H1 (cell line): Measurements from ENCODE around the gene CXorf49B. TPM values are rescaled to one million over a fixed set of nuclear protein-coding genes. Genes with fewer than 3 reads are reported as not detected.
"Not testable (repeated sequence)": the region's sequence is repeated elsewhere in the genome, so short reads cannot be mapped to it uniquely, and the experiment has no call there.

Source experiments
- CTCF ChIA-PET: fragments of 300-600 bp; sonication (Branson Sonifier 250); formaldehyde crosslinking; loops from one replicate; lab custom pipeline; 2021; ENCODE audit not compliant: partially characterized antibody; lab: Charles Lee
- POLR2A ChIA-PET: fragments of 300-600 bp; sonication (Branson Sonifier 250); formaldehyde crosslinking; loops from one replicate; lab custom pipeline; 2021; ENCODE audit warnings: inconsistent platforms; ENCODE audit not compliant: partially characterized antibody; lab: Charles Lee
- DNase-seq, 2 experiments: peaks; one replicate each; pipeline versions ENCODE4 v3.0.0 to v3.0.0-alpha.2; 2010 to 2022; ENCODE audit warnings: low spot score in 2 of 2, low read depth in 1 of 2, mixed read lengths in 1 of 2
- FAIRE-seq: peaks from 2 replicates; lab custom pipeline; 2011; peaks lifted over from hg19 to GRCh38; lab: Jason Lieb, UNC
- H2AFZ ChIP-seq: 2 replicates; pipeline ENCODE4 v1.8.1; 2012; ENCODE audit warnings: low read length, inconsistent platforms
- H2AK5ac ChIP-seq: 2 replicates; pipeline ENCODE4 v1.6.1; 2013; ENCODE audit warnings: low read depth, low read length
- H2BK120ac ChIP-seq: replicated peaks from 2 replicates; pipeline ENCODE3; 2013; ENCODE audit warnings: low read depth, low read length, inconsistent platforms
- H2BK12ac ChIP-seq: 2 replicates; pipeline ENCODE4 v1.6.1; 2013; ENCODE audit warnings: low read depth, low read length
- H2BK15ac ChIP-seq: 2 replicates; pipeline ENCODE4 v1.6.1; 2013; ENCODE audit warnings: low read length
- H2BK20ac ChIP-seq: 2 replicates; pipeline ENCODE4 v1.6.1; 2013; ENCODE audit warnings: low read length
- H2BK5ac ChIP-seq: 2 replicates; pipeline ENCODE4 v1.6.1; 2013; ENCODE audit warnings: low read depth, low read length
- H3K14ac ChIP-seq: 2 replicates; pipeline ENCODE4 v1.6.1; 2013; ENCODE audit warnings: inconsistent platforms; ENCODE audit not compliant: insufficient read length
- H3K18ac ChIP-seq: 2 replicates; pipeline ENCODE4 v1.6.1; 2013; ENCODE audit warnings: low read length; ENCODE audit errors: extremely low read depth
- H3K23ac ChIP-seq: 2 replicates; pipeline ENCODE4 v1.6.1; 2013; ENCODE audit warnings: inconsistent platforms; ENCODE audit not compliant: insufficient read length
- H3K23me2 ChIP-seq: 2 replicates; pipeline ENCODE4 v1.6.1; 2013; ENCODE audit warnings: low read depth, low read length
- H3K27ac ChIP-seq: 2 replicates; pipeline ENCODE4 v1.6.1; 2011; ENCODE audit warnings: low read depth, low read length, inconsistent platforms
- H3K27me3 ChIP-seq, 4 experiments: replicated peaks in 1 of 4; 1 replicate in 1 of 4; 2 replicates in 3 of 4; pipeline versions ENCODE4 v1.6.1 to v1.8.1; 2011 to 2013; ENCODE audit warnings: low read length in 3 of 4, mild to moderate bottlenecking in 3 of 4, inconsistent platforms in 2 of 4, mixed read lengths in 2 of 4, moderate library complexity in 1 of 4; ENCODE audit not compliant: control insufficient read depth in 3 of 4, insufficient read depth in 3 of 4; ENCODE audit errors: extremely low read depth in 1 of 4
- H3K36me3 ChIP-seq, 4 experiments: 2 replicates each; pipeline versions ENCODE4 v1.6.1 to v1.8.1; 2011 to 2013; ENCODE audit warnings: mild to moderate bottlenecking in 4 of 4, low read length in 3 of 4, moderate library complexity in 2 of 4, control low read depth in 1 of 4, inconsistent platforms in 1 of 4; ENCODE audit not compliant: insufficient read depth in 4 of 4, control insufficient read depth in 2 of 4
- H3K4ac ChIP-seq: replicated peaks from 2 replicates; pipeline ENCODE3; 2013; ENCODE audit warnings: low read length, low read depth, mixed read lengths, inconsistent platforms; ENCODE audit not compliant: insufficient read length
- H3K4me1 ChIP-seq, 4 experiments: replicated peaks in 1 of 4; 1 replicate in 1 of 4; 2 replicates in 3 of 4; pipeline versions ENCODE4 v1.6.1 to v1.8.1; 2011 to 2013; ENCODE audit warnings: low read length in 3 of 4, inconsistent platforms in 2 of 4, mixed read lengths in 1 of 4; ENCODE audit not compliant: insufficient read depth in 4 of 4, control insufficient read depth in 3 of 4
- H3K4me2 ChIP-seq, 2 experiments: 2 replicates each; pipeline versions ENCODE4 v1.6.1 to v1.8.1; 2011 to 2013; ENCODE audit warnings: low read depth in 2 of 2, low read length in 2 of 2, control low read depth in 1 of 2, inconsistent platforms in 1 of 2, mild to moderate bottlenecking in 1 of 2; ENCODE audit not compliant: insufficient read depth in 1 of 2
- H3K4me3 ChIP-seq, 4 experiments: fragments of 200-600, 300-600 bp in 1 of 4; sonication (generic), shearing (Covaris generic), sonication (Bioruptor Twin) in 1 of 4; 2 replicates each; pipeline versions ENCODE4 v1.5.1 to v1.8.1; 2011 to 2016; ENCODE audit warnings: low read length in 4 of 4, low read depth in 3 of 4, control low read depth in 2 of 4, inconsistent platforms in 2 of 4, mild to moderate bottlenecking in 2 of 4, mixed read lengths in 1 of 4, moderate library complexity in 1 of 4; ENCODE audit not compliant: insufficient read depth in 2 of 4; ENCODE audit errors: extremely low read depth in 1 of 4
- H3K56ac ChIP-seq: replicated peaks from 2 replicates; pipeline ENCODE3; 2013; ENCODE audit warnings: low read depth, mild to moderate bottlenecking, mixed read lengths, low read length, inconsistent platforms; ENCODE audit not compliant: insufficient read length
- H3K79me1 ChIP-seq: 2 replicates; pipeline ENCODE4 v1.6.1; 2013; ENCODE audit warnings: low read depth, low read length, control low read depth
- H3K79me2 ChIP-seq, 2 experiments: 2 replicates each; pipeline versions ENCODE4 v1.6.1 to v1.8.1; 2012 to 2013; ENCODE audit warnings: low read length in 2 of 2, mild to moderate bottlenecking in 2 of 2, inconsistent platforms in 1 of 2; ENCODE audit not compliant: insufficient read depth in 2 of 2, control insufficient read depth in 1 of 2
- H3K9ac ChIP-seq, 4 experiments: replicated peaks in 1 of 4; 1 replicate in 1 of 4; 2 replicates in 3 of 4; pipeline versions ENCODE4 v1.6.1 to v1.8.1; 2011 to 2013; ENCODE audit warnings: low read depth in 3 of 4, low read length in 3 of 4, control low read depth in 2 of 4, mild to moderate bottlenecking in 2 of 4, moderate library complexity in 2 of 4, inconsistent platforms in 1 of 4; ENCODE audit errors: extremely low read depth in 1 of 4
- H3K9me3 ChIP-seq, 2 experiments: 2 replicates each; pipeline versions ENCODE4 v1.6.1 to v1.8.1; 2012 to 2013; ENCODE audit warnings: mild to moderate bottlenecking in 2 of 2, moderate library complexity in 2 of 2, control low read depth in 1 of 2, inconsistent platforms in 1 of 2, low read depth in 1 of 2, low read length in 1 of 2, mixed read lengths in 1 of 2; ENCODE audit not compliant: insufficient read depth in 2 of 2
- H4K20me1 ChIP-seq, 2 experiments: replicated peaks in 1 of 2; 2 replicates each; pipeline versions ENCODE3 to v1.8.1; 2011 to 2013; ENCODE audit warnings: inconsistent platforms in 2 of 2, low read length in 2 of 2, mild to moderate bottlenecking in 1 of 2; ENCODE audit not compliant: insufficient read depth in 2 of 2, control insufficient read depth in 1 of 2
- H4K5ac ChIP-seq: 2 replicates; pipeline ENCODE4 v1.6.1; 2013; ENCODE audit warnings: low read length, low read depth, mixed read lengths, inconsistent platforms; ENCODE audit not compliant: insufficient read length
- H4K8ac ChIP-seq: 2 replicates; pipeline ENCODE4 v1.8.0; 2013; ENCODE audit warnings: mild to moderate bottlenecking, moderate library complexity, low read length, inconsistent platforms; ENCODE audit not compliant: insufficient read depth; ENCODE audit errors: extremely low read depth
- H4K91ac ChIP-seq: replicated peaks from 2 replicates; pipeline ENCODE3; 2013; ENCODE audit warnings: low read length, mixed read lengths, inconsistent platforms; ENCODE audit not compliant: insufficient read length
- WGBS, 2 experiments: shearing (Covaris generic) in 1 of 2; methylation state at CpG; one replicate each; pipeline versions ENCODE4 v1.1.6 to v1.1.7; 2013 to 2015; ENCODE audit warnings: low lambda C conversion rate in 2 of 2, mixed read lengths in 2 of 2, inconsistent platforms in 1 of 2, low coverage in 1 of 2, missing lambda C conversion rate in 1 of 2; ENCODE audit not compliant: insufficient replicate concordance in 2 of 2, insufficient coverage in 1 of 2, insufficient read length in 1 of 2; ENCODE audit errors: extremely low coverage in 1 of 2, missing lambda C conversion rate in 1 of 2; 5-methylcytosine and 5-hydroxymethylcytosine counted together
- polyA plus RNA-seq, 7 experiments: library from polyadenylated mRNA; depleted of rRNA in 3 of 7; stranded (reverse) in 5 of 7; unstranded in 2 of 7; fragments of >200 nt in 5 of 7; fragments of 200-250 nt in 2 of 7; gene quantifications; 1 replicate in 5 of 7; 2 replicates in 1 of 7; 4 replicates in 1 of 7; pipeline versions ENCODE4 v1.2.1 to v1.2.3, GENCODE V29; 2011 to 2013; ENCODE audit warnings: missing spikeins in 2 of 7, mixed read lengths in 2 of 7
- total RNA-seq: library from RNA; stranded (reverse); fragmentation: NEBNext Ultra II Directional; extraction: Animal tissue kit (Norgen Biotek cat#: 25700); gene quantifications from 2 replicates; pipeline ENCODE4 v1.2.1, GENCODE V29; 2021

CXorf49B gene
- total and polyA plus RNA-seq, 2 of the 8 experiments (the other 6 are each of a cell fraction or from before 2014, with no cell fraction given) = not detected

- H3K27ac ChIP-seq, H4K8ac ChIP-seq, H3K23ac ChIP-seq, H3K18ac ChIP-seq, H3K9me3 ChIP-seq, H3K9ac ChIP-seq, H2AK5ac ChIP-seq, H3K4me3 ChIP-seq, H3K79me2 ChIP-seq, H2BK15ac ChIP-seq, H2BK5ac ChIP-seq, H3K27me3 ChIP-seq, H2BK120ac ChIP-seq, H3K23me2 ChIP-seq, H2AFZ ChIP-seq, CTCF ChIA-PET, H4K91ac ChIP-seq, H3K56ac ChIP-seq, H3K4me1 ChIP-seq, H3K14ac ChIP-seq, DNase-seq, H4K20me1 ChIP-seq, H3K4ac ChIP-seq, H4K5ac ChIP-seq, H3K36me3 ChIP-seq, FAIRE-seq, POLR2A ChIA-PET, H2BK12ac ChIP-seq, H3K79me1 ChIP-seq, H3K4me2 ChIP-seq, H2BK20ac ChIP-seq: not testable (repeated sequence)
- no CpG with 5 or more reads among the region's 20 CpGs for WGBS, 2 experiments
Measured at GRCh38 chrX:71720289-71720886, 42.8 kb upstream of the CXorf49B start.

GRCh38 chrX:71760688-71761281 is 2.4 kb upstream of the CXorf49B start:
- H3K56ac ChIP-seq, H3K27me3 ChIP-seq, H2BK15ac ChIP-seq, H3K23me2 ChIP-seq, H3K18ac ChIP-seq, CTCF ChIA-PET, H2BK120ac ChIP-seq, H3K4me2 ChIP-seq, H4K8ac ChIP-seq, H3K79me2 ChIP-seq, H4K20me1 ChIP-seq, H2AK5ac ChIP-seq, H3K14ac ChIP-seq, H3K36me3 ChIP-seq, H3K9me3 ChIP-seq, H4K5ac ChIP-seq, FAIRE-seq, POLR2A ChIA-PET, H2BK20ac ChIP-seq, H2BK5ac ChIP-seq, H3K27ac ChIP-seq, H3K4me1 ChIP-seq, H3K79me1 ChIP-seq, H3K9ac ChIP-seq, H2BK12ac ChIP-seq, H3K23ac ChIP-seq, H4K91ac ChIP-seq, H2AFZ ChIP-seq, DNase-seq, H3K4me3 ChIP-seq, H3K4ac ChIP-seq: not testable (repeated sequence)
- WGBS, 2 experiments = no CpG with 5 or more reads among the region's 20 CpGs
